HG03442 (cell line): ENCODE results near the gene RASGRF1.
A peak's percentile ranks its signal among the peaks of the same experiment; 100 is the strongest.
"Not testable (repeated sequence)": the region's sequence is repeated elsewhere in the genome, so short reads cannot be mapped to it uniquely, and the experiment has no call there.

Experiments used
- ATAC-seq: cut with Tn5 transposase; IDR thresholded peaks from one replicate; pipeline ENCODE4 v1.9.1; 2021; ENCODE audit warnings: mild to moderate bottlenecking, moderate library complexity; ENCODE audit not compliant: unreplicated experiment

Gene RASGRF1

DNA sequence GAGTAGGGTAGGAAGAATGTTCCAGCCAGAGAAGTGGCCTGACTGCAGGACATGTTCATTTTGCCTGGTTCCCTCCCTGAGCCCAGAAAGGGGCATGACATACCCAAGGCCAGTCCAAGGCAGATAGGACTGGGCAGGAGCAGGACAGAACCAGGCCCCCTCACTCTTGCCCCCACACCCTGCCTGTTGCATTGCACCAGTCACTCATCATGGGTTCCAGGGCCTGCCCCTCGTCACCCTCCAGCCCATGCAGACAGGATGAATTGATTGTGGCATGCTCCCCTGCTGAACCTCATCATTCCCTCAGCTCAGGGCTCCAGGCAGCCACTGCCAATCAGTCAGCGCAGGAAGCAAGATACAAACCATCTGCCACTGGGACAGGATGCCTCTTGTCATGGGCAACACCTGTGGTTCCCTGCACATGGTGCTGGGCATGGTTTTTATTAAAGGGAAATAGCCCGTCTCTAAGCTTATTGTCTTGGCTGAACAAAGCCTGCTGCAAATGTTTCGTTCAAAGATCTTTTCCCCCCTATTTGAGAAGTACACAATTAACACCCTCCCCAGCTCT, 48.9 kb downstream of the RASGRF1 start:
- ATAC-seq, result no peak

DNA sequence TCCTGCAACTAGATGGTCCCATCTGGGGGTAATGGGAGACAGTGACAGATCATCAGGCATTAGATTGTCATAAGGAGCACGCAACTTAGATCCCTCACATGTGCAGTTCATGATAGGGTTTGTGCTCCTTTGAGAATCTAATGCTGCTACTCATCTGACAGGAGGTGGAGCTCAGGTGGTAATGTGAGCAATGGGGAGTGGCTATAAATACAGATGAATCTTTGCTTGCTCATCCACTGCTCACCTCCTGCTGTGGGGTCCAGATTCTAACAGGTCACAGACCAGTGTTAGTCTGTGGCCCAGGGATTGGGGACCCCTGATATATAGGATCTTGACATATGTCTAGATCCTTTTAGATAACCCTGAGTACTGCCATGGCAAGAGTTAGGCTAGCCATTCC, 52.7 kb downstream of the RASGRF1 start:
- no peak for ATAC-seq

DNA sequence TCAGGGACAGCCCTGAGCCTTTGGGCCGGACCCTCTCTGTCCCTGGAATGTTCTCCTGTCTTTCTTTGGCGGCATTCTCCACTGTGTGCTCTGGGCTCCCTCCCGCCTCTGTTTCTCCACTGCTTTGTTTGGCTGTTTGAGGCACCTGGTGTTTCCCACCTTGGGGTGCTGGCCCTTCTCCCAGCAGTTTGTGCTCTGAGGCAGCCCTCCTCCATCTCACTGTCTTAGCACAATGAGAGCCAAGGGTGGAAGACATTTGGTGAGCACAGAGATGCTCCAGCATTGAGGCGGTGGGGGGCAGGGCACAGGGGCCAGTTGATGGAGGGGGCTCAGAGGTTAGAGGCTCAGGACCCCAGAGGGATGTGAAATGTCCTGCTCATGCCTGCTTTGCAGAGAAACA, 54.3 kb downstream of the RASGRF1 start:
- no peak for ATAC-seq

DNA sequence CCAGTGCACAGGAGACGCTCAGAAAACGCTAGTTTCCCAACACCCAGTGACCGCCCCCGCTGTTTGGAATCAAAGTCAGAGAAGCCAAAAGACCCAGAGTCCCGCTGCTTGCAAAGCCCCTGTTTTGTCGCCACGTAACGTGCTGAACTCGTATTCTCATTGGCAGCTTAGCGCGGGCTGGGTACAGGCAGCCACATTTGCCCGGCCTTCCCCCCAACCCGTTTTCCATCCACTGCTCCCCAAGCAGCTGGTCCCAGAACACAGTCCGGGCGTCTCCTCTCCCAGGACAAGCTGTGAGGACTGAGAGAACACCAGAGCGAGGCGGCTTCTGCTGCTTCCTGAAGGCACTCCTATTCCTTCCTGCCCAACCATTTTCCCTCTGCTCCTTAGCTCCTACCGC, 54.8 kb downstream of the RASGRF1 start:
- ATAC-seq, result no peak

DNA sequence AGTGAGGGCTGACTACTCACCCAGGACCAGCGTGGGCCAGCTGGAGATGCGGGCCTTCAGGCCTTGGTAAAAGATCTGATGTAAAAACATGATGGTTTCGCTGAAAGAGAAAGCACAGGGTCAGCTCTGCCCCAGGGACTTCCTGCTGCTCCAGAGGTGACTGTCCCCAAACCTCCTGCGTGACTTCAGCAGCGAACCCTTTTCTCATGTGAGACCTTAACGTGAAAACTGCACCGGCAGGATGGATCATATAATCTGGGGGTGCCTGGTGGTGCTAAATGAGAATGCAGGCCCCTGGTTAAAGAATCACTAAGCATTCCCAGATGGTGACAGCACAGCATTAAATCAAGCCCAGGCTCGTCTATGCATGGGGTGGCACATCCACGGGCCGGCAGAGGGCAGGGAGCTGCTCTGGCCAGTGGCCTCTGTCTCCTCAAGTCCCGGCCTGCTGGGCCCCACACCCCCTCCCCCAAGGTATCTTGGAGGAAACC, 55.4 kb downstream of the RASGRF1 start:
- peak; percentile 68 for ATAC-seq

DNA sequence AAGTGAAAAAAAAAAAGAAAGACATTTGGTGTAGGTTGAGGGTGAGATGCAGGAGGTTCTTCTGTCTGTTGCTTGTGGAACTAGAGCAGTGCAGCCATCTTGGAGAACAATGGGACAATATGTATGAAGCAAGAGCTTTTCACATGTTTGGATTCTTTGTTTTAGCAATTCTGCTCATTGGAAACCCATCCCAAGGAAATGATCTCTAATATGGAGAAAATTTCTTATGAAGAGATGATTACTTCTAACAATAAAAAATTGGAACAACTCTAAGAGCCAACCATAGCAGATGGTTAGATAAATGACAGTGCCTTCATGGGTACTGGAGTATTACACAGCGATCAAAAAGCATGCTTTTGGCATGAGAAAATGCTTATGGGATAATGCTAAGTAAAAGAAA, 56.3 kb downstream of the RASGRF1 start:
- ATAC-seq, result no peak

DNA sequence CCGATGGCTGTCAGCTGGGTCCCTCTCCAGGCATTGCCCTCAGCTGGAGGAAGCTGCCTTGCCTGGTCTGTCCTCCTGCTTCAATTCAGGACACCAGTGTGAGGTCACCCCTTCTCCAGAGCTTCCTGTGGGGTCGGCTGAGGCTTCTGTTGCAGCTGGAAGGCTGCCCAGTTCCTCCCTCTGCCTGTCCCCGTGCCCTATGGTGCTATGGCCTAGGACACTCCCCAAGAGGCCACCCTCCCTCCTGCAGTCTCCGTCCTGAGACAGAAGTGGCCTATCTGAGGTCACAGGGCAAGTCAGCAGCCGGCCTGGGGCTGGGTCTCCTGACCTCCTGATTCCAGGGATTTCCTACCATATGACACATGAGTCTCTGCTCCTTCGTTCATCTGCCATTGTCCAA, 57.9 kb downstream of the RASGRF1 start:
- no peak for ATAC-seq

DNA sequence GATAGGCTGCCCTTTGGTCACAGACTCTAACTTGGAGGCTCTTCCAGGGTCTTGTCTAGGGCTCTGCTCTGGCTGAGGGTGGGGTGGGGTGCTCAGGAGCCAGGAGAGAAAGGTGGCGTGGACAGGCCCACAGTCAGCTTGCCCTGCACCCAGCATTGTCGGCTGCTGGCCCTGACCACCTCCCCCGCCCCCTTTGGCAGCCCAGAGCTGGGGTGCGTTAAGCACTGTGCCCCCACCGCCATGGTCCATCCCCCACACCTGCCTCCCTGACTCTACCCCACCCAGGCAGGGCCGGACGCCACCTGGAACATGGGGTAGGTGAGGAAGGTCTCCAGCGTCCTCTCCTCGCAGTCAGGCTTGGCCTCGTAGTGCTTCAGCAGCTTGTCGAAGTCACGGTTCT, 58.8 kb downstream of the RASGRF1 start:
- ATAC-seq, result no peak

DNA sequence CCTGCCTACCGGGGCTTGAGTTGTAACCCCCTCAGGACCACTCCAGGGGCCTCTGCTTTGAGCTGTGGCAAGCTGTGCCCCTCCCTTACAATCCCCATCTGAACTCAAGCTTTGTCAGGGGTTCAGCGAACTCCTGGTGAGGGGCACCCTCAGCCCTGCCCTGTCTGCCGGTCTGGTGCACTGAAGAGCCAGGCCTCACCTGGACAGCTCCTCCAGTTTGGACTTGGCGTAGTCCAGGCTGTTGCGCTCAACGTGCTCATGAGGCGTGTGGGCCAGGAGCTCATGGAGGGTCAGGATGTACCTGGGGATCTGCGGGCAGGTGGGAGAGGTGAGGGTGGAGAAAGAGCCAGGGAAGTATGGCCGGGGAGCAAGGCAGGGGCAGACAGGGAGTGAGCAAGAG, 59.4 kb downstream of the RASGRF1 start:
- no peak for ATAC-seq

DNA sequence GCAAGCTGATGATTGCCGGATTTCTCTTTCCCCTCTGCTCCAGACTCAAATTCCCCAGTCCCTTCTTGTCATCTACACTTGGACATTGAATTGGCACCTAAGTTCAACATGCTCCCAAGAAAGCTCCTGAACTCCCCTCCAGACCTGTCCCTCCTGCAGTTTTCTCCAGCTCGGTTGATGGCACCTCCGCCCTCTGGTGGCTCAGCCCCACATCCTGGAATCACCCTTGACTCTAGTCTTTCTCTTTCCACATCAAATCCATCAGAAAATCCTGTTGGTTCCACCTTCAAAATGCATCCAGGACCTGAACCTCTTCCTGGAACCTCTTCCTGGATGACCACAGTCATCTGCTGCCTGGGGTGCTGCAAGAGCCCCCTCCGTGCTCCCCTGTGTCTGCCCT, 60.1 kb downstream of the RASGRF1 start:
- ATAC-seq, result no peak

DNA sequence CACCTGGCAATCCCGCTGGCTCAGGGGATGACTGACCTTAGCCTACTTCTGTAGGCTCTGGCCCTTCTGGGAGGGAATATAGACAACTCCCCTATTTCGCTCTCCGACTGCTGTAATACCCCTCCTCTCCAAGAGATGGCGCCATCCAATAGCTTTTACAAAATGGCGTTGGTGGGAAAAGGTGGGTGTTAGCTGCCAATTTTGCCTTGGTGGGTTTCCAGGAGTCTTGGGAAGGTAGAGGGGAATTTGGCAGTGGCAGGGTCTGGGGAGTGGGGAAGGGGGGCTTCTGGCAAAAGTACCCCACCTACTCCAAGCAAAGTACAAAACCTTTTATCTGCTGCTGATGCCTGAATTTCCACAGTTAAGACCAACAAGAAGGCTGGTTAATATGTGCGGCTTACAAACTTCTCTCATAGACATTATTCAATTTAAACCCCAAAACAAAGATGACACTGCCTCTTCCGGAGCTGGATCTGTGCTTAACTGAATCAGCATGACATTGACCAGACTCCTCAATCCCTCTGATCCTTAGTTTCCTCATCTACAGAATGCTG, 62.1 kb downstream of the RASGRF1 start:
- ATAC-seq, result no peak

DNA sequence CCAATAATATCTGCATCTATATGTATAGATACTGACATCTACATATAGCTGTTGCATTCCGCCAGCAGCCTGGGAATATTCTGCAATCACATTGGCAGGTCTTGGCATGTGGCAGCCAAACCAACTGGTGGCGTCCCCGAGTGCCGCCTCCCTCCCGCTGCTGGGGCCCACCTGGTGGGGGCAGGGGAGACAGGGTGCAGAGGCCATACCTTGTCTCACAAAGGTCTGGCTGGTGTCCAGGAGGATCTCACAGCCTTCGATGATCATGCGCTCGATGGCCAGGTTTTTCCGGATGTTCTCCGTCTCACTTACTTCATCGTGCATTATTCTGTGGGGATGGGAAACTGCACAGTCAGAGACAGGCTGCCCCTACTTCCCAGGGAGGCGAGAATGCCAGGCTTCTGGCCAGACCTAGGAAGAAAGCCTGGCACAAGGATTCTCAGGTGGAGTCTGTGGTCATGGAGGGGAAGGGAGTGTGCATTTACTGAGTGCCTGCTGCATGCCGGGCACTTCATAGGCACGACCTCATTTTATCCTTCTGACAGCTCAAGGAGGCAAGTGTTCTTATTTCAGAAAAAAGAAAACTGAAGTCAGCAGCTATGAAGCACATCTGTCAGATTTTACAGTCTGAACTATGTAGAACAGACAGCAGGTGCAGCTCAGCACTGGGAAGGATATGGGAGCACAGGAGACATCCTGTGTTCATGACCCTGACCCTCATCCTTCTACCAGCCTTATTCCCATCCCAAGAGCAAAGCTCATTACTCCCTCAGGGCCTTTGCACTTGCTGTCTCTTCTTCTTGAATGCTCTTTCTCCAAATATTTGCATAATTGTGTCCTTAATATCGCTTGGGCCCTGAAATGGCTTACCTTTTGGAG, 62.8 kb downstream of the RASGRF1 start:
- no peak for ATAC-seq

DNA sequence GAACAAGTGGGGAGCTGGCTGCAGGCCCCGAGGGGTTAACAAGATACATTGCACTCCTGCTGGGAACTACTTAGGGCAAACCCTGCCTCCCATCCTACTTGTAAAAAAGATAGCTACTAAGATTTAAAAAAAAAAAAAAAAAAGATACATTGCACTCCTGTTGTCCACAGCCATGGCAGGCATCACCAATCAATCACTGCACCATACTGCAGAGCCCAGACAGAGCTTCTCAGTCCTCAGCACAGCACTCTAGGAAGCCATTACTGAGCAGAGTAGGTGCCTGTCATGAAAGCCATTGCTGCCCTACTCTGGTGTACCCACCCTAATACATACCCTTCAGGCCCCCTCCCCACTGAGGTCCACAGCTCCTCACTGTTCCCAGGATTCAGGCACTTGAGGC, 64.8 kb downstream of the RASGRF1 start:
- ATAC-seq, result no peak

DNA sequence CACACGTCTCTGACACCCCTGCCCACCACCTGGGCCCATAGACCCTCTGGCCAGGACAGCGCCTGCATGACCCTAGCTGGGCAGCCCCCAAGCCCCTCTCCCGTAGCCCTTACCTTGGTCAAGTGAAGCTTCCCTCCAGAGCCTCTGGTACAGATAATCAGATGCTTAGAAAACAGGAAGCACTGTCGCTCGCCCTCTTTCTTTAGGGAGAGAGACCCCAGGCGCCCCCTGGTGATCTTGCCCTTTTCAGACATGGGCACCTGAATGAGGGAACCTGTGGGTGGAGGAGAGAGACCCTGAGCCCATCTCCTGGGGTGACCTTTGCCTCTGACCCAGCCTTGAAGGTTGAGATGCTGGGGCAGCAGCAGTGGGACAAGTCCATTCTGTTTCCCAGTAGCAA, 65.4 kb downstream of the RASGRF1 start:
- no peak for ATAC-seq

DNA sequence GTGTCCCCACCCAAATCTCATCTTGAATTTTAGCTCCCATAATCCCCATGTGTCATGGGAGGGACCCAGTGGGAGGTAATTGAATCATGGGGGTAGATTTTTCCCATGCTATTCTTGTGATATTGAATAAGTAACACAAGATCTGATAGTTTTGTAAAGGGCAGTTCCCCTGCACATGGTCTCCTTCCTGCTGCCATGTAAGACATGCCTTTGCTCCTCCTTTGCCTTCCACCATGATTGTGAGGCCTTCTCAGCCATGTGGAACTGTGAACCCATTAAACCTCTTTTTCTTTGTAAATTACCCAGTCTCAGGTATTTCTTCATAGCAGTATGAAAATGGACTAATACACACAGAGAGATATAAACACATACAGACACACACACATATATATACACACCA, 66.1 kb downstream of the RASGRF1 start:
- not testable (repeated sequence) for ATAC-seq

DNA sequence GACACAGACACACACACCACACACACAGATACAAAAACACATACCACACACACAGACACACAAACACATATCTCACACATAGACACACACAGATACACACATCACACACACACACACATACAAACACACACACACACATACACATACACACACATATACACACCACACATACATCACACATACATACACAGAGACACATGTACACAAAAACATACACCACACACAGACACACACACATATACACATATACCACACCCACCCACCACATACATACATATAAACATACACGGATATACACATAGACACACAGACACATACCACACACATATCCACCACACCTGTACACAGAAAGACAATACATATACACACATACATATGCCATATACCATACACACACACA, 66.7 kb downstream of the RASGRF1 start:
- no peak for ATAC-seq

DNA sequence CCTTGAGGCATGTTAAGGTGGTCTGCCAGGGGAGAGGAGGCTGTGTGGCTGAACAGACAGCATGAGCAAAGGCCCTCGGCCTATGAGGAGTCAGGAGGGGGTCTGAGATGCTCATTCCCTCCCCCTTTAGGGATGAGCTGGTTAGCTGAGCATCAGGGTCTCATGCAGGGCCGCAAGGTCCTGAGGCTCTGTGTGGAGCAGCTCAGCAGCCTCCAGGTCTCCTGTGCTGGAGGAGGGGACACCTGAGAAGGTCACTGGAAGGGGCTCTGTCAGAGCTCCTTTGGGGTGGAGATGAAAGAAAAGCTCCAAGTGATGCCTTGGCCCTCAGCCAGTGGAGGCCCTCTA, 67.1 kb downstream of the RASGRF1 start:
- no peak for ATAC-seq

DNA sequence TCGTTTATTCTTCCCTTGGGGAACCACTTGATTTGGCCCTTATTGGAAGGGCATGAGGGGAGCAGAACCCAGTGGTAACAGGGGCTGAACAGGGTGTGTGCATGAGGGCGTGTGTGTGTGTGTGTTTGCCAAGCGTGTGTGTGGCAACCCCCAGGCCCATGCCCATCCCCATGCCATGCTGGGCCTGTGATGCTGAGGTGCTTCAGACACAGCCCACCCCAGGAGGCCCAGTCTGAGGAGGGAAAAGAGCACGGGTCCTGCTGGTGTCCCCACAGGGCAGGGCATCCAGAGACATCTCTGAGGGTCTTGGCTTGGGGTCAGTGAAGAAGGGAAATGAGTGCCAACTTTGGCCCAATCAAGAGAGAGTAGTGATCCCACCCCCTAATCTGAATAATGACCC, 71.6 kb downstream of the RASGRF1 start:
- no peak for ATAC-seq

DNA sequence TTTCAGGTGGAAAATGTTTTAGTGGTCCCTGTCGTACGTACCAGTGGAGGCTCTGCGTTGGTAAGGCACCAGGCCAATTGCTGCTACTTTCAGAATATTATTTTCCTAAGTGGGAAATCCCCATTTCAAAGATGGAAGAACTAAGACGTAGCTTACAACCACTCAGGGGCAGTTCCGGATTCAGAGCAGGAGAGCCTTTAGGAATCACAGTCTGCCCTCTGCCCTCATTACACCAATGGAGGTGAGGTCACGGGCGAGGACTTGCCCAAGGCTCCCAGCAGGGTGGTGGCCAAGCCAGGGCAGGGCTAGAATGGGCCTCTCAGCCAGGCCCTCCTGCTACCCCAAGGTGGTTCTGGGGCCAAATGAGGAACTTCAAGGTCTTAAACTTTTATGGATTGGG, 72.6 kb downstream of the RASGRF1 start:
- no peak for ATAC-seq

DNA sequence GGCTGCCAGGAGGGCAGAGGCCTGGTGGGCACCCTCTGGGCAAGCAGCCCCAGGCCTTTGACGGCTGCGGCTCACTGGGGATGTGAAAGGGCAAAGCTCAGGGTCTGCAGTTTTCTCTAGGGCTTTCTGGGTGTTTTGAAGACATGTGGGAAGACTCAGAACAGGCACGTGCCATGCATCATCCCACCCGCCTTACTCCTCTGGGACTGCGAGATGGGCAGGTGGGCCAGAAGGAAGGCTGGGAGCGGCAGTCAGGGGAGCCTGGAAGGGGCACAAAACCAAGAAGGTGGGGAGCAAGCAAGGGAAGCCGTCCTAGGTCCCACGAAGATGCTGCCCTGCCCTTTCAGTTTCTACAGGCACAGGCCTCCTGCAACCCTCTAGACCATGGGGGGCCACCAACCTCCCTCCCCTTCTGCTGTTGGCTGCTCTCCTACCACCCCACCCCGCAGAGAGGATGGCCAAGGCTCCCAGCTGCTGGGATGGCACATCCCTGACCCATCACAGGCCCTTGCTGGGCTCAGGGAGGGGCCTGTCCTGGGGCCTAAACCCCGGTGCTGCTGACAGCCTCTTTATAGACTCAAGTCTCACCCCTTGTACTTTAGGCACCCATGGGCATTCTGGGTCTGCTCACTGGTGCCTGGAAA, 73.9 kb downstream of the RASGRF1 start:
- ATAC-seq, result no peak

DNA sequence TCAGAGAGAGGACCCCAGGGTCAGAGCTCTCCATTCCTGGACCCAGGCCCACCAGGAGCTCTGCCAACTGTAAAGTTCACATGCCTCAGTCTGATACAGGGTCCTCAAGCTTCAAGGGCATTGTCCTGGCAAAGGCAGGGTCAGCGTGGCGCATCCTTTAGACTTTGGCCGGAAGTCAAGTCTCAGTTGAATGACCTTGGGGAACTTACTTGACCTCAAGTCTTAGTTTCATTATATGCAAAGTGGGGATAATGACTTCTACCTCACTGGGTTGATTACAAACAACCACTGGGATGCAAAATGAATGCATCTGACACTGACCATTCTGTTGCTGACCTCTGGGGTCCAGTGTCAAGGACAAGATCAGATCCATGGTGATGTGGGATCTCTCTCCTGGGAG, 75.2 kb downstream of the RASGRF1 start:
- no peak for ATAC-seq

DNA sequence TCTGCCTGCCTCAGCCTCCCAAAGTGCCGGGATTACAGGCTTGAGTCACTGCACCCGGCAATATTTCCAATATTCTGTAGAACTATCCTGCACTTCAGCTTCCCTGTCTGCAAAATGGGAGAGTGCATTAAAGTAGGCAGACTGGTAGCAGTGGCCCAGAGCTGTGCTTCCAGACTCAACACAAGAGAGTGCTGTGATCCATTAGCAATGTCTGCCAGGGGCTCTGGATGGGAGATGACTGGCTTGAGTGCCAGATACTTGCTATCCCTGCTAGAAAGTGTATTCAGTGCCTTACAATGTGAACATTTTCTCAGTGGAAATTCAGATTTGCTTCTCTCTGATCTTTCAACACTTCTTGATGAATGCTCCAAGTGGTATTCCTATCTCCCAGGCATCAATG, 80.3 kb downstream of the RASGRF1 start:
- no peak for ATAC-seq
